Smooth muscle cell (in vitro differentiated cells): ENCODE data around the gene CST8. TPM values are rescaled to one million over a fixed set of nuclear protein-coding genes. Genes with fewer than 3 reads are reported as not detected.

Experiments used
- DNase-seq: peaks from one replicate; lab custom pipeline; 2025; ENCODE audit not compliant: unreplicated experiment; lab: John Stamatoyannopoulos, UW
- H2AFZ ChIP-seq: fragments of 200-600 bp; sonication (generic); 2 replicates; pipeline ENCODE4 v1.6.0; 2016; ENCODE audit warnings: antibody characterized with exemption, low read depth, mild to moderate bottlenecking
- H3F3A ChIP-seq: fragments of 200-600 bp; sonication (generic); 2 replicates; pipeline ENCODE4 v1.6.0; 2017; ENCODE audit warnings: antibody characterized with exemption, low read depth
- H3K27ac ChIP-seq: fragments of 200-600 bp; sonication (generic); 2 replicates; pipeline ENCODE4 v1.5.1; 2016; ENCODE audit warnings: low read depth, mild to moderate bottlenecking
- H3K27me3 ChIP-seq: fragments of 200-600 bp; sonication (generic); 2 replicates; pipeline ENCODE4 v1.6.1; 2016; ENCODE audit warnings: low read depth, mild to moderate bottlenecking
- H3K36me3 ChIP-seq: fragments of 200-600 bp; sonication (generic); 2 replicates; pipeline ENCODE4 v1.5.1; 2016; ENCODE audit warnings: low read depth
- H3K4me1 ChIP-seq: fragments of 200-600 bp; sonication (generic); 2 replicates; pipeline ENCODE4 v1.5.1; 2016; ENCODE audit warnings: low read depth
- H3K4me2 ChIP-seq: fragments of 200-600 bp; sonication (generic); 2 replicates; pipeline ENCODE4 v1.6.0; 2016; ENCODE audit warnings: mild to moderate bottlenecking
- H3K4me3 ChIP-seq: fragments of 200-600 bp; sonication (generic); 2 replicates; pipeline ENCODE4 v1.5.1; 2016; ENCODE audit warnings: mild to moderate bottlenecking
- H3K79me2 ChIP-seq: fragments of 200-600 bp; sonication (generic); 2 replicates; pipeline ENCODE4 v1.6.0; 2016; ENCODE audit warnings: low read depth, mild to moderate bottlenecking
- H3K9ac ChIP-seq: fragments of 200-600 bp; sonication (generic); 2 replicates; pipeline ENCODE4 v1.6.0; 2016; ENCODE audit warnings: low read depth
- H3K9me3 ChIP-seq: fragments of 200-600 bp; sonication (generic); replicated peaks from 2 replicates; pipeline ENCODE4 v1.5.1; 2016; ENCODE audit warnings: low read depth
- H4K20me1 ChIP-seq: fragments of 200-600 bp; sonication (generic); 2 replicates; pipeline ENCODE4 v1.6.0; 2016; ENCODE audit warnings: low read depth
- WGBS: methylation state at CpG from one replicate; pipeline ENCODE4 v1.1.7; 2016; ENCODE audit warnings: low lambda C conversion rate; 5-methylcytosine and 5-hydroxymethylcytosine counted together
- polyA plus RNA-seq: library from polyadenylated mRNA; unstranded; fragments of >200 nt; fragmentation: Nextera tagmentation; extraction: Ambion mirVana; gene quantifications from 2 replicates; pipeline ENCODE4 v1.2.1, GENCODE V29; 2016
- total RNA-seq: library from RNA; depleted of rRNA; stranded (reverse); fragments of >200 nt; gene quantifications from 2 replicates; pipeline ENCODE4 v1.2.3, GENCODE V29; 2014
- TF ChIP-seq, protein P1 (sequence below): fragments of 200-600 bp; sonication (generic); IDR thresholded peaks from 2 replicates; pipeline ENCODE4 v1.5.1; 2017; ENCODE audit warnings: borderline replicate concordance, mild to moderate bottlenecking, antibody characterized with exemption; ENCODE audit not compliant: insufficient read depth, poor library complexity, severe bottlenecking

CST8 gene
- total and polyA plus RNA-seq, 2 experiments from 2014 or later: not detected

DNA sequence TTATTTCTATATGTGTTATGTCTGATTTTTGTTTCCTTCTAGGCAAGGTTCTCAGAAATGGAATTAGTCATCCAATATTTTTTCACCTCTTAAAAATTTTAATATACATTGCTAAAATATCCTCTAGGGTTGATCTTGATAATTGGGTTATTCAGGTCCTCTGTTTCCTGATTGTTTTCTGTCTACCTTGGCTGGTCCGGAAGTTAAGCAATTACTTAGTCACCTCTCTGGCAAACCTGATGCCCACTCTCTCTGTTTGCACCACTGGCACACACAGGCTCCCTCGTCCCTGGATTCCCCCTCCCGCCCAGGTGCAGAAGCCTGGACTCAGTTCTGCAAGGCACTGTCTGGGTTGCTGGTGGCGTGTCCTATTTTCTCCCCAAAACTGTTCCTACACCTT is 49.7 kb downstream of the CST8 start:
- TF ChIP-seq, protein P1, sequence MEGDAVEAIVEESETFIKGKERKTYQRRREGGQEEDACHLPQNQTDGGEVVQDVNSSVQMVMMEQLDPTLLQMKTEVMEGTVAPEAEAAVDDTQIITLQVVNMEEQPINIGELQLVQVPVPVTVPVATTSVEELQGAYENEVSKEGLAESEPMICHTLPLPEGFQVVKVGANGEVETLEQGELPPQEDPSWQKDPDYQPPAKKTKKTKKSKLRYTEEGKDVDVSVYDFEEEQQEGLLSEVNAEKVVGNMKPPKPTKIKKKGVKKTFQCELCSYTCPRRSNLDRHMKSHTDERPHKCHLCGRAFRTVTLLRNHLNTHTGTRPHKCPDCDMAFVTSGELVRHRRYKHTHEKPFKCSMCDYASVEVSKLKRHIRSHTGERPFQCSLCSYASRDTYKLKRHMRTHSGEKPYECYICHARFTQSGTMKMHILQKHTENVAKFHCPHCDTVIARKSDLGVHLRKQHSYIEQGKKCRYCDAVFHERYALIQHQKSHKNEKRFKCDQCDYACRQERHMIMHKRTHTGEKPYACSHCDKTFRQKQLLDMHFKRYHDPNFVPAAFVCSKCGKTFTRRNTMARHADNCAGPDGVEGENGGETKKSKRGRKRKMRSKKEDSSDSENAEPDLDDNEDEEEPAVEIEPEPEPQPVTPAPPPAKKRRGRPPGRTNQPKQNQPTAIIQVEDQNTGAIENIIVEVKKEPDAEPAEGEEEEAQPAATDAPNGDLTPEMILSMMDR: no peak
- 85% methylated on average over 4 of the region's 4 CpGs for WGBS
- no peaks in the 10 kb centered on the region for H3K79me2 ChIP-seq

DNA sequence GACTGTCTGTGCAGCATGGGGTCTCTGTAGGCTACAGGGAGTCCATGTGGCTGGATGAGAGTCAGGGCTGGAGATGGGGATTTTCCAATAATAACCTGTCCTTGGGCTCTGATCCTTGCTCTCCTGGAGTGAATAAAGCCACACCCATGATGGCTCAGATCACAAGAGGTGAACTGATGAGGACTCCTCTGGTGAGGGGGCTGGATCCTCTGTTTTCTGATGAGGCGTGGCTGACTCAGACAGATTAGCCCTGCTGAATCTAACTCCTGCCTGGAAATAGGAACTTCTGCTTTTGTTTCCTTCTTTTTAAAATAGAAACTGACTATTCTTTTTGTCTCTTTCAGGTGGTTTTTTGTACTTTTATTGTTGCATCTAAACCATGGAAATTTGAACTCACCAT is 50.4 kb downstream of the CST8 start:
- Histone ChIP-seq H3K27me3 (no peaks in the 10 kb centered on the region), H3K27ac (no peak overlapping the region), H4K20me1 (no peaks in the 10 kb centered on the region), H3K79me2 (no peaks in the 10 kb centered on the region), H3F3A (no peaks in the 10 kb centered on the region), H3K9me3 (no peaks in the 10 kb centered on the region), H3K9ac (no peak overlapping the region), H3K36me3 (no peaks in the 10 kb centered on the region), H2AFZ (no peak overlapping the region), H3K4me1 (peaks cover 6% of the 10 kb centered on the region), H3K4me2 (no peak overlapping the region), H3K4me3 (no peak overlapping the region)
- WGBS: 64% methylated on average over 1 of the region's 1 CpG
- TF ChIP-seq, protein P1: no peak
- no peak for DNase-seq

More for the DNA sequence above, 49.7 kb downstream of the CST8 start:
- Histone ChIP-seq H3K27me3 (no peaks in the 10 kb centered on the region), H3F3A (no peaks in the 10 kb centered on the region), H3K9ac (no peak overlapping the region), H3K36me3 (no peaks in the 10 kb centered on the region), H3K4me2 (no peak overlapping the region), H3K27ac (no peak overlapping the region), H3K4me3 (no peak overlapping the region), H4K20me1 (no peaks in the 10 kb centered on the region), H3K4me1 (peaks cover 6% of the 10 kb centered on the region), H2AFZ (no peak overlapping the region), H3K9me3 (no peaks in the 10 kb centered on the region)
- no peak for DNase-seq

DNA sequence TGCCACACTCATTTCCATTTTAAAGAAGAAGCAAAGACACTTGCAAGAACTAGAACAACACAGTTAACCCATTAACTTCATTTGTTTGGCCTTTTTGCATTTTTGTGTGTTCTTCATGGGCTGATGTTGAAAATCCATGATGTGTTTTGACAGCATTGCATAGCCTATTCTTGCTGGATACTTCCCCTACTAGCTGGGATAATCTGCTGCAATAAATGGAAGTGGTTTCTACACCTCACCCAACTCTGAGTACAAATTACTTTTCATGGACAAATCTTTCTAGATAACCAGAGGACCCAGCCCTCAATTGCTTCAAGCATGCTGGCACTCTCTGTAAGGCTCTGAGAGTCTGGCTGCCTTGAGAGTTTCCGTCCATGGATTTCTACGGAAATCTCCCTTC is 50.9 kb downstream of the CST8 start:
- no peak overlapping the region for H3K4me2 ChIP-seq
- 94% methylated on average over 2 of the region's 2 CpGs for WGBS
- no peak overlapping the region for H2AFZ ChIP-seq
- no peaks in the 10 kb centered on the region for H3K9me3 ChIP-seq
- H3F3A ChIP-seq: no peaks in the 10 kb centered on the region
- H3K4me3 ChIP-seq: no peak overlapping the region
- H3K9ac ChIP-seq: no peak overlapping the region
- no peaks in the 10 kb centered on the region for H3K27me3 ChIP-seq
- no peaks in the 10 kb centered on the region for H3K36me3 ChIP-seq
- no peaks in the 10 kb centered on the region for H3K79me2 ChIP-seq
- DNase-seq: no peak
- H3K4me1 ChIP-seq: peaks cover 6% of the 10 kb centered on the region
- no peaks in the 10 kb centered on the region for H4K20me1 ChIP-seq
- no peak overlapping the region for H3K27ac ChIP-seq
- TF ChIP-seq, protein P1: no peak

GRCh38 chr20:23542801-23543200 is 51.9 kb downstream of the CST8 start:
- Histone ChIP-seq H2AFZ (no peak overlapping the region), H3K9ac (no peak overlapping the region), H3K4me3 (no peak overlapping the region), H3K9me3 (no peaks in the 10 kb centered on the region), H3K79me2 (no peaks in the 10 kb centered on the region), H3K27me3 (no peaks in the 10 kb centered on the region), H3K27ac (no peak overlapping the region), H4K20me1 (no peaks in the 10 kb centered on the region), H3K4me2 (no peak overlapping the region), H3F3A (no peaks in the 10 kb centered on the region), H3K4me1 (peaks cover 6% of the 10 kb centered on the region), H3K36me3 (no peaks in the 10 kb centered on the region)
- no peak for DNase-seq
- TF ChIP-seq, protein P1: no peak
- 60% methylated on average over 5 of the region's 5 CpGs for WGBS
